ENCODE results near the gene BEGAIN. TPM values are rescaled to one million over a fixed set of nuclear protein-coding genes. Genes with fewer than 3 reads are reported as not detected.

BEGAIN gene
- total RNA-seq, 2 experiments from 2014 or later = 3.3 to 3.4 TPM

GRCh38 chr14:100555436-100556139 lies 31.6 kb downstream of the BEGAIN start:
- DNase-seq = no peak
- Mint-ChIP-seq H3K9me3 (no peaks in the 10 kb centered on the region), H3K4me1 (ENCODE audit: low read depth) (peaks cover 7% of the 10 kb centered on the region), H3K27ac (no peak overlapping the region), H3K27me3 (no peaks in the 10 kb centered on the region), H3K36me3 (no peaks in the 10 kb centered on the region), H3K4me3 (no peak overlapping the region)
- POLR2A ChIA-PET = no interaction called here
- CTCF ChIA-PET = interaction anchor here (0.6 to 1.9 kb wide), 2 partner anchors 98 to 1603 kb away, joined by 3 to 4 read pairs; no protein-coding TSS in a partner anchor
- intact Hi-C loops (cut with micrococcal nuclease) = no loop called here

DNA sequence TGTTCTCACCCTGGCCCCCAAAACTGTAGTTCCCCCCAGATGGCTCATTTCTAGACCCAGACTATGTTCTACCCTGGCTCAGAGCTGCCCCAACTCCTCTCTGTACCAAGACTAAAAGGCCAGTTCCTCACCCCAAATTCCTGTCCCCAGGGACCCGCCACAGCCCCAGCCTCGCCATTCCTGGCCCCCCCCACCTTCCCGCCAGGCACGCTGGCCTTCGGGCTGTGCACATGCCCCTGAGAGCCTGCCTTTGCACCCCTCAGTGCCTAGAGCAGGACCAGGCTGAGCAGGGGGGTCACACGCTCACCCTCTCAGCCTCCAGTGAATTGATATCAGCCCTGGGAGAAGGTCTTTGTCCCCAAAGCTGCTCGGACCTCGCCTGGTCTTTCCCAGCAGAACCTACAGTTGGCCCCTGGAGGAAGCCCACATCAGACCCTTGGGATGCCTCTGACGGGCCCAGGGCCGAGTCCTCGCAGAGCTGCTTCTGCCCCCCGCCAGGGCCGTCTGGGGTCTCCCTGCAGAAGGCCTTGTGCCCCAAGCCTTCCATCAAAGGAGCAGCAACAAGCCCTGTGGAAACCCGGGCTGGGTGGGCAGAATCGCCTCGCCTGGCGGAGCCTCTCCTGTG lies 32.4 kb downstream of the BEGAIN start:
- DNase-seq = no peak
- no peak overlapping the region for H3K27ac Mint-ChIP-seq
- intact Hi-C loops (cut with micrococcal nuclease) = no loop called here
- H3K36me3 Mint-ChIP-seq = no peaks in the 10 kb centered on the region
- H3K27me3 Mint-ChIP-seq = no peaks in the 10 kb centered on the region
- CTCF ChIA-PET = interaction anchor here (0.6 kb wide), 1 partner anchor 1604 kb away, joined by 3 read pairs; no protein-coding TSS in a partner anchor
- H3K9me3 Mint-ChIP-seq = no peaks in the 10 kb centered on the region
- H3K4me1 Mint-ChIP-seq (ENCODE audit: low read depth) = peaks cover 7% of the 10 kb centered on the region
- POLR2A ChIA-PET = no interaction called here
- H3K4me3 Mint-ChIP-seq = no peak overlapping the region

DNA sequence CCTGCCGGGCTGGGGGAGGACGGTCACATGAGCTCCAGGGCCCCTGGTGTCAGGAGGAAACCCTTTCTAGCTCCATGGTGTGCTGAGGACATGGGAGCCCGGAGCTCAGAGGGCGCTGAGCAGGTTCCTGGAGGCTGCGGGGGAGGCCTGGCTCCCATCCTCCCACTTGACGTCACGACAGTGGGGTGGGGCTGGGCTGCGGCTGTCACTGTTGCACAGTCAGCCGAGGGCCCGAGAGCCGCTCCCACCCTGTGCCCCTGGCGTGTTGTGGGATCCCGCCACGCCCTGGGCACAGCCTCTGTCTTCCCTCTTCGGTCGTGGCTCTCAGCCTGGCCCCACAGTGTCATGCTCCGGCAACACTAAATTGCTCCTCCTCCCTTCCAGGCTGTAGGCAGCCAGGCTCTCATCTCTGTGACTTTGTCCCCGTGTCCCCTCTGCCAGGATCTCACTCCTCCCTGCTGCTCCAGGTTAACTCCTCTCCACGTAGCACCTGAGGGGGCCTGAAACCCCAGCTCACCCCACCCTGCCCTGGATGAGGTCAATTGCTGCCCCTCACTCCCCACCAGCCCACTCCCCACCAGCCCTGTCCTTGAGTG lies 33.0 kb downstream of the BEGAIN start:
- H3K9me3 Mint-ChIP-seq = no peaks in the 10 kb centered on the region
- POLR2A ChIA-PET = no interaction called here
- no peak overlapping the region for H3K27ac Mint-ChIP-seq
- DNase-seq = peak; percentile 33
- intact Hi-C loops (cut with micrococcal nuclease) = no loop called here
- no peaks in the 10 kb centered on the region for H3K27me3 Mint-ChIP-seq
- CTCF ChIA-PET = no interaction called here
- no peak overlapping the region for H3K4me3 Mint-ChIP-seq
- peaks cover 7% of the 10 kb centered on the region for H3K4me1 Mint-ChIP-seq (ENCODE audit: low read depth)
- H3K36me3 Mint-ChIP-seq = no peaks in the 10 kb centered on the region

DNA sequence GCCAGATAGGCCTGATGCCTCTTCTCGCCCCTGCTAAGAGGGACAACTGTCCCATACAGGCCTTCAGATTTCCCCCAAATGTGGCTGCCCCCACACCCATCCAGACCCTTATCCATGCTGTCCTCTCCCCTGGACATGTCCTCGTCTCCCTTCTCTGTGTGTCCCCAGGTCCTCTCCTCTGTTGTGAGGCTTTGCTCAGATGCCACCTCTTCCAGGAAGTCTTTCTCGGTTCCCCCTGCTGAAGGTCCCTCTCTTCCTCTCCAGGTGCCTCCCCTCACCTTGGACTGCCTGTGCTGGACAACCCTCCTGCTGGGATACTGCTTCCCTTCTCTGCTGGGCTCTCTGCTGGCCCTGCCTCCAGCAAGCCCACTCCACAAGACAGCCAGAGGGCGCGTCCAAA lies 33.7 kb downstream of the BEGAIN start:
- H3K27me3 Mint-ChIP-seq = no peaks in the 10 kb centered on the region
- no peaks in the 10 kb centered on the region for H3K9me3 Mint-ChIP-seq
- no peak for DNase-seq
- H3K27ac Mint-ChIP-seq = no peak overlapping the region
- no peaks in the 10 kb centered on the region for H3K36me3 Mint-ChIP-seq
- no peak overlapping the region for H3K4me3 Mint-ChIP-seq
- peaks cover 12% of the 10 kb centered on the region for H3K4me1 Mint-ChIP-seq (ENCODE audit: low read depth)
- intact Hi-C loops (cut with micrococcal nuclease) = no loop called here
- CTCF ChIA-PET = no interaction called here
- POLR2A ChIA-PET = no interaction called here

DNA sequence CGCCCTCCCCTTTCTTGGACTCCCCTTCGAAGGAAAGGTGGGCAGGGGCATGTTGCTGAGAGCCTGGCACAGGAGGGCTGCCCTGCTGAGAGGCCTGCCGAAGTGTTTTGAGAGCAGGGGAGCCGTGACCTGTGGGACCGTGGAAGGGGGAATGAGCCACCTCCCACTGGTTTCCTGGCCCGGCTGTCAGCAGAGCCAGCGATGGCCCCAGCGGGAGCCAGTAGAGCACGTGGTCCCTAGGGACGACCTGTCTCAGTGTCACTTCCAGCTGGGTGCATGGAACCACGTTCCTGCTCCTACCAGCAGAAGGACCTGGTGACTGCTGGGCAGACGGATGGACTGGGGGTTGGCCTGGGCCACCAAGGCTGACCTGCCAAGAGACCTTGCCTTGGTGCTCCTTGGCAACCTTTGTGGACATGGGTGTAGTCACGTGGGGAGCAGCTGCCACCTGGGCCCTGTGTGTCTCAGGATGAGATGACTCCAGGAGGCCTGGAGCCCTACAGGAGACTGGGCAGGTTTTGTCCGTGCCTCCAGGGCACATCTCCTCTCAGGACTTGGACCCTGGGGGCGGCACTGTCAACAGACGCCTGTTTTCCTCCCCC lies 34.6 kb downstream of the BEGAIN start:
- DNase-seq = no peak
- intact Hi-C loops (cut with micrococcal nuclease) = no loop called here
- Mint-ChIP-seq H3K27ac (no peak overlapping the region), H3K36me3 (no peaks in the 10 kb centered on the region), H3K4me3 (no peak overlapping the region), H3K4me1 (ENCODE audit: low read depth) (peaks cover 17% of the 10 kb centered on the region), H3K9me3 (no peaks in the 10 kb centered on the region), H3K27me3 (no peaks in the 10 kb centered on the region)
- ChIA-PET CTCF (no interaction called here), POLR2A (no interaction called here)

- ChIA-PET CTCF (no interaction called here), POLR2A (no interaction called here)
- Mint-ChIP-seq H3K27ac (no peak overlapping the region), H3K27me3 (no peaks in the 10 kb centered on the region), H3K9me3 (no peaks in the 10 kb centered on the region), H3K4me1 (ENCODE audit: low read depth) (peaks cover 26% of the 10 kb centered on the region), H3K4me3 (no peak overlapping the region), H3K36me3 (no peaks in the 10 kb centered on the region)
- intact Hi-C loops (cut with micrococcal nuclease) = no loop called here
- DNase-seq = no peak
Observed at GRCh38 chr14:100551056-100551455, 36.2 kb downstream of the BEGAIN start.

DNA sequence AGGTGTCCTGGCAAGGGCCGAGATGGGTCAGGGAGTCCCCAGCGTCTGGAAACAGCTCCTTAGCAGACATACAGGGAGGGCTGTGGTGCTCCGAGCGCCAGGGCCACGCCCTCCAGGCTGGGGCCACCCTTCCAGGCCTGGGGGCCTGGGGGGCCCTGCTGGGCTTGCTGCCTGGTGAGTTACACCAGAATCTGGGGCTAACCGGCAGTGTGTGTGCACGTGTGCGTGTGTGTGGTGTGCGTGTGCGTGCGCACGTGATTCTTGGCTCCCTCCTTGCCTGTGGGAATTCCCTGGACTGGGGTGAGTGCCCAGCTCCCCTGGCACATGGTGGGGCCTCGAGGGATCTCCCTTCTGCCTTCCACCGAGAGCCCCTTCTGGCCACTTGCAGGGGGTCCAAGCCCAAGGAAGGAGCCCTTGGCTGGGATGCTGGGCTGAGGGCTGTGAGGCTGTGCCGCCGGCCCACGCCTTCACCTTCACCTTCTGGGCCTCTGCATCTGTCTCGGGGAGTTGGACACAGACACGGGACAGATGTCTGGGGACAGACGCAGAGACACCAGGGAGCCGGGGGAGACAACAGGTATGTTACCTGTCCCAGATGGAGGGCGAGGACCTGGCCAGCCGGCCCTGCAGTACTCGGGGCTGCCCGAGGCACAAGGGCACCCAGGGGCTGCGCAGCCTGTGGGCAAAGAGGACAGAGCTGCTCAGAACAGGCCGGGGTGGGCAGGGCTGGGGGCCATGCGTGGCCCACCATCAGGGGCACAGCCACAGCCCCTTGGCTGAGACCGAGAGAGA lies 37.2 kb downstream of the BEGAIN start:
- Mint-ChIP-seq H3K4me3 (no peak overlapping the region), H3K27me3 (no peaks in the 10 kb centered on the region), H3K4me1 (ENCODE audit: low read depth) (peaks cover 28% of the 10 kb centered on the region), H3K36me3 (no peaks in the 10 kb centered on the region), H3K27ac (no peak overlapping the region), H3K9me3 (no peaks in the 10 kb centered on the region)
- intact Hi-C loops (cut with micrococcal nuclease) = no loop called here
- CTCF ChIA-PET = no interaction called here
- no peak for DNase-seq
- POLR2A ChIA-PET = no interaction called here

GRCh38 chr14:100548939-100549338 lies 38.3 kb downstream of the BEGAIN start:
- DNase-seq = no peak
- Mint-ChIP-seq H3K27me3 (no peaks in the 10 kb centered on the region), H3K36me3 (no peaks in the 10 kb centered on the region), H3K4me3 (no peak overlapping the region), H3K4me1 (ENCODE audit: low read depth) (peaks cover 26% of the 10 kb centered on the region), H3K9me3 (no peaks in the 10 kb centered on the region), H3K27ac (peak overlapping the region; percentile 28)
- CTCF ChIA-PET = interaction anchor here (1.0 to 1.5 kb wide), 2 partner anchors 97 to 164 kb away, joined by 4 to 7 read pairs; no protein-coding TSS in a partner anchor
- POLR2A ChIA-PET = no interaction called here
- intact Hi-C loops (cut with micrococcal nuclease) = loop anchor here (1.0 kb wide), 1 partner anchor 91 kb away; no protein-coding TSS in a partner anchor

GRCh38 chr14:100548295-100548655 lies 38.9 kb downstream of the BEGAIN start:
- Mint-ChIP-seq H3K9me3 (no peaks in the 10 kb centered on the region), H3K36me3 (no peaks in the 10 kb centered on the region), H3K27ac (no peak overlapping the region), H3K27me3 (no peaks in the 10 kb centered on the region), H3K4me1 (ENCODE audit: low read depth) (peaks cover 26% of the 10 kb centered on the region), H3K4me3 (peak overlapping the region; percentile 23)
- ChIA-PET POLR2A (no interaction called here), CTCF (interaction anchor here (1.0 to 1.5 kb wide), 3 partner anchors 15 to 164 kb away, joined by 3 to 7 read pairs (median 4); no protein-coding TSS in a partner anchor)
- no peak for DNase-seq
- intact Hi-C loops (cut with micrococcal nuclease) = loop anchor here (1.0 kb wide), 1 partner anchor 92 kb away; no protein-coding TSS in a partner anchor

- POLR2A ChIA-PET = no interaction called here
- H3K27ac Mint-ChIP-seq = no peak overlapping the region
Observed at GRCh38 chr14:100547633-100548294, 39.5 kb downstream of the BEGAIN start.

DNA sequence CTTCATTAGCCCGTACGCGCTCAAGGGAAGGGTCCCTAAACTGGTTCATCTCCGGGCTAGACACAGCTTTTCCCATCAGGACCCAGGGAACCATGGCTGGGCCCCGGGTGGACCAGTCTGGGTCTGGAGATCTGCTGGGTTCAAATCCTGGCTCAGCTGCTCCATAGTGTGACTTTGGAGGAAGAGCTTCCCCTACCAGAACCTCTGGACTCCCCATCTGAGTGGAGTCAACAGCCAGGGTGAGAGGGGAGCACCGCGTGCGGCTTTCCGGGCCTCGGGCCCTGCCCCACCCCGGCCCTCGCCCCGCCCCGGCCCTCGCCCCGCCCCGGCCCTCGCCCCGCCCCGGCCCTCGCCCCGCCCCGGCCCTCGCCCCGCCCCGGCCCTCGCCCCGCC lies 41.2 kb downstream of the BEGAIN start:
- DNase-seq = no peak
- peaks cover 26% of the 10 kb centered on the region for H3K4me1 Mint-ChIP-seq (ENCODE audit: low read depth)
- intact Hi-C loops (cut with micrococcal nuclease) = no loop called here
- H3K27ac Mint-ChIP-seq = no peak overlapping the region
- H3K4me3 Mint-ChIP-seq = no peak overlapping the region
- ChIA-PET POLR2A (no interaction called here), CTCF (interaction anchor here (0.7 to 2.9 kb wide), 2 partner anchors 100 to 240 kb away, joined by 3 to 12 read pairs; partner anchors contain the start of gene SLC25A29)
- no peaks in the 10 kb centered on the region for H3K36me3 Mint-ChIP-seq
- no peaks in the 10 kb centered on the region for H3K9me3 Mint-ChIP-seq
- H3K27me3 Mint-ChIP-seq = no peaks in the 10 kb centered on the region

More at GRCh38 chr14:100547633-100548294, 39.5 kb downstream of the BEGAIN start:
- DNase-seq = peak; percentile 53
- H3K4me3 Mint-ChIP-seq = no peak overlapping the region
- no peaks in the 10 kb centered on the region for H3K27me3 Mint-ChIP-seq
- intact Hi-C loops (cut with micrococcal nuclease) = loop anchor here (1.0 kb wide), 1 partner anchor 93 kb away; no protein-coding TSS in a partner anchor
- no peaks in the 10 kb centered on the region for H3K9me3 Mint-ChIP-seq
- CTCF ChIA-PET = interaction anchor here (1.0 to 1.5 kb wide), 2 partner anchors 15 to 98 kb away, joined by 3 to 7 read pairs; no protein-coding TSS in a partner anchor
- no peaks in the 10 kb centered on the region for H3K36me3 Mint-ChIP-seq
- H3K4me1 Mint-ChIP-seq (ENCODE audit: low read depth) = peaks cover 26% of the 10 kb centered on the region

Data from activated CD4-positive, alpha-beta memory T cell treated with anti-CD3 and anti-CD28 coated beads for 36 hours (primary cell).